H1 (cell line): Measurements from ENCODE around the gene ARF3. TPM values are rescaled to one million over a fixed set of nuclear protein-coding genes. Genes with fewer than 3 reads are reported as not detected.

ENCODE experiments used
- CHD7 ChIP-seq: fragments of 300-600 bp; sonication (generic); IDR thresholded peaks from 2 replicates; pipeline ENCODE4 v1.7.1; 2012; ENCODE audit warnings: low read length, moderate library complexity, mild to moderate bottlenecking, inconsistent platforms; ENCODE audit not compliant: insufficient replicate concordance
- CREB1 ChIP-seq: IDR thresholded peaks from 2 replicates; pipeline ENCODE4 v1.6.1; 2012; ENCODE audit warnings: inconsistent platforms
- EZH2 ChIP-seq: fragments of 200-600 bp; sonication (generic); IDR thresholded peaks from 2 replicates; pipeline ENCODE4 v1.7.1; 2012; ENCODE audit warnings: low read depth, mild to moderate bottlenecking, moderate library complexity, low read length, inconsistent platforms; ENCODE audit not compliant: severe bottlenecking
- HDAC2 ChIP-seq, 2 experiments: fragments of 300-600 bp in 1 of 2; sonication (generic) in 1 of 2; IDR thresholded peaks; 2 replicates each; pipeline ENCODE4 v1.6.1; 2011 to 2012; ENCODE audit warnings: low read depth in 2 of 2, low read length in 2 of 2, mild to moderate bottlenecking in 2 of 2, moderate library complexity in 2 of 2, borderline replicate concordance in 1 of 2, inconsistent platforms in 1 of 2
- SIRT6 ChIP-seq: IDR thresholded peaks from one replicate; pipeline ENCODE4 v1.7.1; 2012; ENCODE audit warnings: low read length, inconsistent platforms
- SP1 ChIP-seq: IDR thresholded peaks from 2 replicates; pipeline ENCODE4 v1.6.1; 2011; ENCODE audit warnings: low read depth, low read length
- TBP ChIP-seq: IDR thresholded peaks from 2 replicates; pipeline ENCODE4 v1.6.1; 2011; ENCODE audit warnings: low read depth, low read length, improper control_type of control experiment
- USF2 ChIP-seq: IDR thresholded peaks from 2 replicates; pipeline ENCODE4 v1.6.1; 2011; ENCODE audit warnings: low read length, improper control_type of control experiment
- polyA plus RNA-seq, 7 experiments: library from polyadenylated mRNA; depleted of rRNA in 3 of 7; stranded (reverse) in 5 of 7; unstranded in 2 of 7; fragments of >200 nt in 5 of 7; fragments of 200-250 nt in 2 of 7; gene quantifications; 1 replicate in 5 of 7; 2 replicates in 1 of 7; 4 replicates in 1 of 7; pipeline versions ENCODE4 v1.2.1 to v1.2.3, GENCODE V29; 2011 to 2013; ENCODE audit warnings: missing spikeins in 2 of 7, mixed read lengths in 2 of 7
- total RNA-seq: library from RNA; stranded (reverse); fragmentation: NEBNext Ultra II Directional; extraction: Animal tissue kit (Norgen Biotek cat#: 25700); gene quantifications from 2 replicates; pipeline ENCODE4 v1.2.1, GENCODE V29; 2021

The ARF3 gene
- total and polyA plus RNA-seq, 2 of the 8 experiments (the other 6 are each of a cell fraction or from before 2014, with no cell fraction given) = 231 to 250 TPM

DNA sequence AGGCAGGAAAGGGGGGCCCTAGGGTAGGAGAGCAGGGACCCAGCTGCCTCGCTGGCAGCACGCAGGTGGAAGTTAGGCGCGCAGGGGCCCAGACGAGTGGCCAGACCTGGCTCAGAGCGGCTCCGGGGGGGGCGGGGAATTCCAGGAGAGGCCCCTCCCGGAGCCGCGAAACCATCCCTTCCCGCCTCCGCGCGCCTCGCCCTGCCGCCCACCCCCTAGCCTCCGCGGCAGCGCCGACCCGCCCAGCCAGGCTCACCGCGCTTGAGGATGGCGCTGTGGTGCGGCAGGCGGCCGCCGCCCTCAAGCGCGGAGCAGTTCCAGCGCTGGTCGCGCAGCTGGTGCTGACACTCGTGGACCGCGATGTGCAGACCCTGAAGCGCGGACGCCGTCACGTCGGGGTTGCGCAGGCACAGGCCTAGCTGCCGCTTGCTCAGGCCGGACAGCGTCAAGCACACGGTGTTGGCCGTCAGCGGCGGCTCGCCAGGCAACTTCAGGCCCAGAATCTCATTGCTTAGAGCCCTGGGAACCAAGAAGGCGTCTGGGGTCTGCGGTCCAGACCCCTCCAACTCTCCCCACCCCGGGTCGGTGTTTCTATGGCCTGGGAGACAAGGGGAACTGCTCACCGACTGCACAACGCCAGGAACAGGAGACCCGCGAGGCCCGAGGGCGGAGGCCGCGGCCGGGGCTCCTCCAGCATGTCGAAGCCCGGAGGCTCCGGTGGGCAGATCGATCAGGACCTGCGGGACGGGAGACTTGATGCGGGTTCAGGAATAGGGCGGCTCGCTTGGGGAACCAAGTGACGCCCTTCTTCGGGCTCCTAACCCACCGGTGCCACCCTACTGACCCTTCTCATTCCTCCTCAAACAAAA lies 12.8 kb upstream of the ARF3 start (continued):
- TF ChIP-seq CHD7 = no peak
- no peak; the same call in 1 of the 2 replicates for TF ChIP-seq CREB1
- no peak; a peak in 1 of 4 replicates for TF ChIP-seq HDAC2 (IDR thresholded peaks at IDR 0.05; ENCODE audit: borderline replicate concordance in 1 of 2, low read depth in 2 of 2, low read length in 2 of 2)
- no peak for TF ChIP-seq USF2
- TF ChIP-seq TBP = no peak
- no peak for TF ChIP-seq SIRT6
- TF ChIP-seq SP1 = no peak
- TF ChIP-seq EZH2 = peak; percentile 88
